H9 (cell line): ENCODE results near the gene CCDC18. TPM values are rescaled to one million over a fixed set of nuclear protein-coding genes. Genes with fewer than 3 reads are reported as not detected.

Source experiments
- DNase-seq: peaks from one replicate; pipeline ENCODE4 v3.0.0-alpha.2; 2017
- H2AFZ ChIP-seq: one replicate; pipeline ENCODE4 v1.6.1; 2013; ENCODE audit warnings: mild to moderate bottlenecking, low read length, control low read depth, moderate library complexity
- H2AK5ac ChIP-seq: 2 replicates; pipeline ENCODE4 v1.6.1; 2013; ENCODE audit warnings: low read length, control low read depth, mixed read lengths; ENCODE audit not compliant: insufficient read length
- H2BK120ac ChIP-seq: one replicate; pipeline ENCODE4 v1.6.1; 2013; ENCODE audit warnings: low read depth, mild to moderate bottlenecking, low read length, control low read depth, inconsistent platforms; ENCODE audit not compliant: poor library complexity, severe bottlenecking
- H2BK12ac ChIP-seq: 2 replicates; pipeline ENCODE4 v1.6.1; 2013; ENCODE audit warnings: low read length, control low read depth, mixed read lengths, low read depth; ENCODE audit not compliant: insufficient read length
- H2BK15ac ChIP-seq: 2 replicates; pipeline ENCODE4 v1.6.1; 2013; ENCODE audit warnings: low read depth, low read length, control low read depth
- H2BK20ac ChIP-seq: one replicate; pipeline ENCODE4 v1.6.1; 2013; ENCODE audit warnings: low read depth, mild to moderate bottlenecking, low read length, control low read depth, inconsistent platforms; ENCODE audit not compliant: poor library complexity, severe bottlenecking
- H2BK5ac ChIP-seq: 2 replicates; pipeline ENCODE4 v1.6.1; 2013; ENCODE audit warnings: low read length, control low read depth, mixed read lengths; ENCODE audit not compliant: insufficient read length
- H3K14ac ChIP-seq: 2 replicates; pipeline ENCODE4 v1.6.1; 2013; ENCODE audit warnings: low read length, control low read depth; ENCODE audit not compliant: insufficient read depth
- H3K18ac ChIP-seq: 2 replicates; pipeline ENCODE4 v1.6.1; 2013; ENCODE audit warnings: low read depth, mild to moderate bottlenecking, mixed read lengths, low read length, control low read depth; ENCODE audit not compliant: insufficient read length
- H3K23ac ChIP-seq: 2 replicates; pipeline ENCODE4 v1.6.1; 2013; ENCODE audit warnings: low read length, control low read depth, mixed read lengths, low read depth; ENCODE audit not compliant: insufficient read length
- H3K23me2 ChIP-seq: 2 replicates; pipeline ENCODE4 v1.6.1; 2013; ENCODE audit warnings: low read depth, mild to moderate bottlenecking, mixed read lengths, low read length, control low read depth; ENCODE audit not compliant: insufficient read length, poor library complexity, severe bottlenecking
- H3K27ac ChIP-seq: 2 replicates; pipeline ENCODE4 v1.5.1; 2013; ENCODE audit warnings: low read length, control low read depth, mixed read lengths, low read depth; ENCODE audit not compliant: insufficient read length
- H3K27me3 ChIP-seq: 2 replicates; pipeline ENCODE4 v1.6.1; 2013; ENCODE audit warnings: low read length, control low read depth, inconsistent platforms; ENCODE audit not compliant: insufficient read depth
- H3K4ac ChIP-seq: 2 replicates; pipeline ENCODE4 v1.6.1; 2013; ENCODE audit warnings: low read depth, mild to moderate bottlenecking, control low read depth, inconsistent platforms, low read length, moderate library complexity
- H3K4me1 ChIP-seq: 2 replicates; pipeline ENCODE4 v1.6.1; 2013; ENCODE audit warnings: low read length, control low read depth, inconsistent platforms; ENCODE audit not compliant: insufficient read depth
- H3K4me2 ChIP-seq: 2 replicates; pipeline ENCODE4 v1.6.1; 2013; ENCODE audit warnings: low read length, control low read depth, mixed read lengths; ENCODE audit not compliant: insufficient read length, insufficient read depth
- H3K56ac ChIP-seq: 2 replicates; pipeline ENCODE4 v1.6.1; 2013; ENCODE audit warnings: low read depth, mild to moderate bottlenecking, mixed read lengths, low read length, control low read depth; ENCODE audit not compliant: insufficient read length
- H3K79me1 ChIP-seq: 2 replicates; pipeline ENCODE4 v1.6.1; 2013; ENCODE audit warnings: low read depth, mild to moderate bottlenecking, moderate library complexity, low read length, control low read depth, inconsistent platforms; ENCODE audit not compliant: insufficient read depth, poor library complexity, severe bottlenecking
- H3K79me2 ChIP-seq: 2 replicates; pipeline ENCODE4 v1.6.1; 2013; ENCODE audit warnings: low read length, control low read depth, inconsistent platforms; ENCODE audit not compliant: insufficient read depth
- H3K9ac ChIP-seq: 2 replicates; pipeline ENCODE4 v1.6.1; 2013; ENCODE audit warnings: low read length, control low read depth, mixed read lengths; ENCODE audit not compliant: insufficient read length; ENCODE audit errors: extremely low read depth
- H3K9me3 ChIP-seq: one replicate; pipeline ENCODE4 v1.6.1; 2013; ENCODE audit warnings: low read depth, low read length, inconsistent platforms; ENCODE audit not compliant: control insufficient read depth
- H3T11ph ChIP-seq: one replicate; pipeline ENCODE4 v1.6.1; 2013; ENCODE audit warnings: mild to moderate bottlenecking, low read length, control low read depth, inconsistent platforms
- H4K20me1 ChIP-seq: one replicate; pipeline ENCODE4 v1.6.1; 2013; ENCODE audit not compliant: control insufficient read depth, insufficient read length, insufficient read depth
- H4K5ac ChIP-seq: 2 replicates; pipeline ENCODE4 v1.6.1; 2013; ENCODE audit warnings: low read depth, mild to moderate bottlenecking, mixed read lengths, low read length, control low read depth; ENCODE audit not compliant: insufficient read length
- H4K8ac ChIP-seq: replicated peaks from 2 replicates; pipeline ENCODE4 v1.6.1; 2013; ENCODE audit warnings: low read length, control low read depth, mixed read lengths, low read depth; ENCODE audit not compliant: insufficient read length
- H4K91ac ChIP-seq: 2 replicates; pipeline ENCODE4 v1.6.1; 2013; ENCODE audit warnings: low read depth, mild to moderate bottlenecking, moderate library complexity, mixed read lengths, low read length, control low read depth; ENCODE audit not compliant: insufficient read length
- H3K27ac Mint-ChIP-seq, 3 experiments: 2 replicates in 2 of 3; 3 replicates in 1 of 3; pipeline ENCODE4 v1.8.0; 2020 to 2021; ENCODE audit warnings: mixed read lengths in 3 of 3, mild to moderate bottlenecking in 1 of 3, moderate library complexity in 1 of 3
- H3K27me3 Mint-ChIP-seq: 2 replicates; pipeline ENCODE4 v1.8.0; 2021; ENCODE audit warnings: low read depth, mild to moderate bottlenecking, moderate library complexity, mixed read lengths
- H3K36me3 Mint-ChIP-seq, 3 experiments: 2 replicates in 2 of 3; 3 replicates in 1 of 3; pipeline ENCODE4 v1.8.0; 2020 to 2021; ENCODE audit warnings: low read depth in 3 of 3, mixed read lengths in 3 of 3; ENCODE audit not compliant: insufficient read depth in 1 of 3
- H3K4me1 Mint-ChIP-seq, 2 experiments: 2 replicates each; pipeline ENCODE4 v1.8.0; 2020; ENCODE audit warnings: mixed read lengths in 2 of 2
- H3K4me3 Mint-ChIP-seq, 2 experiments: 2 replicates in 1 of 2; 3 replicates in 1 of 2; pipeline ENCODE4 v1.8.0; 2020 to 2021; ENCODE audit warnings: mild to moderate bottlenecking in 2 of 2, mixed read lengths in 2 of 2, moderate library complexity in 1 of 2
- H3K9me3 Mint-ChIP-seq, 2 experiments: 2 replicates in 1 of 2; 3 replicates in 1 of 2; pipeline ENCODE4 v1.8.0; 2020; ENCODE audit warnings: mild to moderate bottlenecking in 2 of 2, mixed read lengths in 2 of 2, moderate library complexity in 1 of 2
- CTCF ChIP-seq: fragments of 200-600 bp; sonication (generic); conservative IDR thresholded peaks from 3 replicates; pipeline ENCODE4 v1.8.0; 2021; ENCODE audit warnings: antibody characterized with exemption, mild to moderate bottlenecking
- WGBS: extraction: QIAGEN DNeasy Blood & Tissue Kit; methylation state at CpG from one replicate; pipeline ENCODE4 v1.1.7; 2013; ENCODE audit warnings: missing lambda C conversion rate, low lambda C conversion rate, mixed read lengths; ENCODE audit not compliant: insufficient read length; ENCODE audit errors: extremely low coverage; 5-methylcytosine and 5-hydroxymethylcytosine counted together
- total RNA-seq: library from RNA; stranded (reverse); gene quantifications from 2 replicates; pipeline ENCODE4 v1.2.1, GENCODE V29; 2021

The CCDC18 gene
- total RNA-seq, 1 experiment from 2014 or later = 19.5 TPM

- Mint-ChIP-seq H3K4me3 (no peak overlapping the region), H3K9me3 (peaks cover 9 to 13% of the 10 kb centered on the region in 2 experiments), H3K27ac (no peak overlapping the region; a peak in 1 of 7 replicates), H3K27me3 (no peaks in the 10 kb centered on the region), H3K36me3 (peaks cover 1 to 20% (median 12%) of the 10 kb centered on the region in 3 experiments), H3K4me1 (peaks cover 11 to 15% of the 10 kb centered on the region in 2 experiments; a peak in 3 of 4 replicates)
- H4K8ac ChIP-seq = no peak overlapping the region
- WGBS = no CpG with 5 or more reads among the region's 3 CpGs
- no peaks in the 10 kb centered on the region for H3K27me3 ChIP-seq
- no peak overlapping the region for H4K91ac ChIP-seq
- H3K14ac ChIP-seq = no peak overlapping the region; the same call in 1 of the 2 replicates
- H3K56ac ChIP-seq = no peak overlapping the region
- no peak overlapping the region for H3K23ac ChIP-seq
- H3K18ac ChIP-seq = no peak overlapping the region
- no peaks in the 10 kb centered on the region for H4K20me1 ChIP-seq
- H3K9ac ChIP-seq = no peak overlapping the region
- no peaks in the 10 kb centered on the region for H3K4me1 ChIP-seq
- no peak overlapping the region for H2BK5ac ChIP-seq
- H2AK5ac ChIP-seq = no peak overlapping the region
- no peak overlapping the region for H3K4ac ChIP-seq
- H3K27ac ChIP-seq = no peak overlapping the region
- TF ChIP-seq CTCF = no peak
- H3K79me1 ChIP-seq = no peaks in the 10 kb centered on the region
- no peak overlapping the region for H2BK12ac ChIP-seq
- no peak for DNase-seq
- H2BK120ac ChIP-seq = no peak overlapping the region
- no peak overlapping the region for H2BK15ac ChIP-seq
- H2AFZ ChIP-seq = no peak overlapping the region
- H3K79me2 ChIP-seq = no peaks in the 10 kb centered on the region; the same call in 1 of the 2 replicates
- no peak overlapping the region for H3T11ph ChIP-seq
- H3K9me3 ChIP-seq = no peaks in the 10 kb centered on the region
- H2BK20ac ChIP-seq = no peak overlapping the region
- no peak overlapping the region for H4K5ac ChIP-seq
- no peak overlapping the region for H3K4me2 ChIP-seq
- no peaks in the 10 kb centered on the region for H3K23me2 ChIP-seq
Measured at GRCh38 chr1:93323185-93323820, 142.8 kb downstream of the CCDC18 start.
